B cell (primary cell): ENCODE data around the gene PRELID2.

ENCODE experiments used
- EZH2 ChIP-seq: IDR thresholded peaks from 2 replicates; pipeline ENCODE4 v1.6.1; 2012; ENCODE audit warnings: borderline replicate concordance, low read depth, mild to moderate bottlenecking, moderate library complexity, low read length; ENCODE audit not compliant: insufficient read depth, poor library complexity, severe bottlenecking
- TF ChIP-seq, protein P1 (sequence below): fragments of 200-600 bp; IDR thresholded peaks from one replicate; pipeline ENCODE4 v1.8.0; 2022; ENCODE audit warnings: antibody characterized with exemption, mild to moderate bottlenecking

DNA sequence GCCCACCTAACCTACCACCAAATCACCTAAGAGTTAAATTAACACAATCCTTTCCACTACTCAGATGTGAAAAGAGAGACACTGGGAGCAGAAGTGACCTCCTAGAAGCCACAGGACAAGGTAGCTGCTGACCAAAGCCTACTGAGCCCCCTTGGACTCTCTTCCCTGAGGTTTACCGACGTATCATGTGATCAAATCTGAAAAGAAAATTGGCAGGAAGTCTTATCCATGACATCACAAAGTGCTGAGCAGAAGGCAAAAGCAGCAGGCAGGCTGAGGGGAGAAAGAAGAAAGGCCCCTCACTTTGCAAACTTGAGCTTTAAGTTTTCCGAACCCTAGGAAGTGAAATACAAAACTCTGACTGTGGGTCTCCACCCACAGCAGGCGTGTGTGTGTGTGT is 11.1 kb downstream of the PRELID2 start:
- TF ChIP-seq, protein P1, sequence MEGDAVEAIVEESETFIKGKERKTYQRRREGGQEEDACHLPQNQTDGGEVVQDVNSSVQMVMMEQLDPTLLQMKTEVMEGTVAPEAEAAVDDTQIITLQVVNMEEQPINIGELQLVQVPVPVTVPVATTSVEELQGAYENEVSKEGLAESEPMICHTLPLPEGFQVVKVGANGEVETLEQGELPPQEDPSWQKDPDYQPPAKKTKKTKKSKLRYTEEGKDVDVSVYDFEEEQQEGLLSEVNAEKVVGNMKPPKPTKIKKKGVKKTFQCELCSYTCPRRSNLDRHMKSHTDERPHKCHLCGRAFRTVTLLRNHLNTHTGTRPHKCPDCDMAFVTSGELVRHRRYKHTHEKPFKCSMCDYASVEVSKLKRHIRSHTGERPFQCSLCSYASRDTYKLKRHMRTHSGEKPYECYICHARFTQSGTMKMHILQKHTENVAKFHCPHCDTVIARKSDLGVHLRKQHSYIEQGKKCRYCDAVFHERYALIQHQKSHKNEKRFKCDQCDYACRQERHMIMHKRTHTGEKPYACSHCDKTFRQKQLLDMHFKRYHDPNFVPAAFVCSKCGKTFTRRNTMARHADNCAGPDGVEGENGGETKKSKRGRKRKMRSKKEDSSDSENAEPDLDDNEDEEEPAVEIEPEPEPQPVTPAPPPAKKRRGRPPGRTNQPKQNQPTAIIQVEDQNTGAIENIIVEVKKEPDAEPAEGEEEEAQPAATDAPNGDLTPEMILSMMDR = no peak
- no peak for TF ChIP-seq EZH2
